B cell (primary cell): ENCODE results near the gene KHK. TPM values are rescaled to one million over a fixed set of nuclear protein-coding genes. Genes with fewer than 3 reads are reported as not detected.

Experiments used
- ATAC-seq: fragments of 200-7000 bp; cut with Tn5 transposase; one replicate; pipeline ENCODE4 v1.10.0; 2021; ENCODE audit warnings: low read depth, mild to moderate bottlenecking, moderate number of reproducible peaks, moderate library complexity
- CTCF ChIA-PET: fragments of 350-600 bp; sonication (Branson Sonifier 250); formaldehyde crosslinking; loops from one replicate; lab custom pipeline; 2021; ENCODE audit warnings: antibody characterized with exemption, inconsistent platforms; lab: Charles Lee
- POLR2A ChIA-PET: fragments of 350-600 bp; sonication (Branson Sonifier 250); formaldehyde crosslinking; loops from one replicate; lab custom pipeline; 2021; ENCODE audit warnings: antibody characterized with exemption; lab: Charles Lee
- DNase-seq: peaks from one replicate; pipeline ENCODE4 v3.0.0; 2013
- H2AFZ ChIP-seq: 2 replicates; pipeline ENCODE4 v1.6.1; 2012; ENCODE audit warnings: mild to moderate bottlenecking, low read depth, low read length; ENCODE audit not compliant: insufficient read depth, poor library complexity, severe bottlenecking
- H3K27ac ChIP-seq, 2 donors: 1 replicate in 1 of 2; 2 replicates in 1 of 2; pipeline ENCODE4 v1.5.1; 2012 to 2013; ENCODE audit warnings: low read length in 2 of 2, mild to moderate bottlenecking in 2 of 2, moderate library complexity in 1 of 2
- H3K27me3 ChIP-seq, 4 experiments: fragments of 200-600 bp in 1 of 4; sonication (generic) in 1 of 4; replicated peaks in 1 of 4; 1 replicate in 2 of 4; 2 replicates in 2 of 4; pipeline versions ENCODE4 v1.6.1 to v1.7.0; 2013 to 2016; ENCODE audit warnings: low read length in 3 of 4, mild to moderate bottlenecking in 2 of 4, mixed read lengths in 1 of 4, moderate library complexity in 1 of 4; ENCODE audit not compliant: insufficient read depth in 4 of 4, control insufficient read depth in 3 of 4; ENCODE audit errors: control extremely low read depth in 1 of 4
- H3K36me3 ChIP-seq, 2 experiments: replicated peaks in 1 of 2; 1 replicate in 1 of 2; 2 replicates in 1 of 2; pipeline versions ENCODE4 v1.6.1 to v1.7.1; 2013; ENCODE audit warnings: low read length in 1 of 2; ENCODE audit not compliant: insufficient read depth in 2 of 2, control insufficient read depth in 1 of 2; ENCODE audit errors: control extremely low read depth in 1 of 2, extremely low read depth in 1 of 2
- H3K4me1 ChIP-seq, 2 donors: fragments of 200-600 bp in 1 of 2; sonication (generic) in 1 of 2; 1 replicate in 1 of 2; 2 replicates in 1 of 2; pipeline versions ENCODE4 v1.5.1 to v1.6.1; 2013 to 2017; ENCODE audit warnings: low read length in 2 of 2; ENCODE audit not compliant: control insufficient read depth in 2 of 2, insufficient read depth in 2 of 2
- H3K4me2 ChIP-seq: replicated peaks from 2 replicates; pipeline ENCODE3; 2012; ENCODE audit warnings: mild to moderate bottlenecking, low read depth, low read length; ENCODE audit not compliant: poor library complexity, severe bottlenecking
- H3K4me3 ChIP-seq, 5 experiments: fragments of 200-600 bp in 1 of 5; sonication (generic) in 1 of 5; 1 replicate in 3 of 5; 2 replicates in 2 of 5; pipeline versions ENCODE4 v1.5.1 to v1.7.0; 2011 to 2016; ENCODE audit warnings: low read length in 4 of 5, mild to moderate bottlenecking in 4 of 5, low read depth in 2 of 5, control low read depth in 1 of 5, moderate library complexity in 1 of 5; ENCODE audit not compliant: insufficient read depth in 1 of 5; ENCODE audit errors: control extremely low read depth in 1 of 5, extremely low read depth in 1 of 5
- H3K79me2 ChIP-seq: fragments of 200-600 bp; sonication (generic); one replicate; pipeline ENCODE4 v1.6.0; 2016; ENCODE audit warnings: low read length; ENCODE audit not compliant: control insufficient read depth, insufficient read depth
- H3K9ac ChIP-seq: fragments of 200-600 bp; sonication (generic); 2 replicates; pipeline ENCODE4 v1.6.1; 2017; ENCODE audit warnings: mild to moderate bottlenecking, low read length, moderate library complexity
- H3K9me3 ChIP-seq, 3 donors: one replicate each; pipeline versions ENCODE4 v1.6.1 to v1.7.1; 2013; ENCODE audit warnings: low read length in 2 of 3; ENCODE audit not compliant: control insufficient read depth in 2 of 3, insufficient read depth in 1 of 3; ENCODE audit errors: control extremely low read depth in 1 of 3
- H4K20me1 ChIP-seq: 2 replicates; pipeline ENCODE4 v1.6.0; 2012; ENCODE audit warnings: mild to moderate bottlenecking, low read length; ENCODE audit not compliant: insufficient read depth, control insufficient read depth, poor library complexity, severe bottlenecking
- H3K27ac Mint-ChIP-seq: one replicate; pipeline ENCODE4 v1.8.0; 2021; ENCODE audit warnings: mixed read lengths
- H3K27me3 Mint-ChIP-seq: one replicate; pipeline ENCODE4 v1.8.0; 2021; ENCODE audit warnings: mixed read lengths
- H3K4me1 Mint-ChIP-seq: one replicate; pipeline ENCODE4 v1.8.0; 2021; ENCODE audit warnings: mixed read lengths
- H3K4me3 Mint-ChIP-seq: one replicate; pipeline ENCODE4 v1.8.0; 2021; ENCODE audit warnings: mixed read lengths
- H3K9me3 Mint-ChIP-seq: one replicate; pipeline ENCODE4 v1.8.0; 2022; ENCODE audit warnings: mixed read lengths; ENCODE audit not compliant: insufficient read depth
- CTCF ChIP-seq: fragments of 200-600 bp; IDR thresholded peaks from one replicate; pipeline ENCODE4 v1.8.0; 2022; ENCODE audit warnings: antibody characterized with exemption, mild to moderate bottlenecking
- EZH2 ChIP-seq: IDR thresholded peaks from 2 replicates; pipeline ENCODE4 v1.6.1; 2012; ENCODE audit warnings: borderline replicate concordance, low read depth, mild to moderate bottlenecking, moderate library complexity, low read length; ENCODE audit not compliant: insufficient read depth, poor library complexity, severe bottlenecking
- WGBS: methylation state at CpG from one replicate; pipeline ENCODE4 v1.1.5; 2013; ENCODE audit warnings: missing lambda C conversion rate; ENCODE audit not compliant: insufficient coverage; 5-methylcytosine and 5-hydroxymethylcytosine counted together
- intact Hi-C: fragments of 100-400 bp; cut with micrococcal nuclease; formaldehyde crosslinking; loops from one replicate; pipeline ENCODE4 v1.10.0; 2022
- polyA plus RNA-seq: library from polyadenylated mRNA; depleted of rRNA; stranded (reverse); fragments of >200 nt; gene quantifications from 2 replicates; pipeline ENCODE4 v1.2.3, GENCODE V29; 2012
- total RNA-seq, 2 donors: library from RNA; stranded (reverse); fragments of 120-200 nt in 1 of 2; gene quantifications; 1 replicate in 1 of 2; 2 replicates in 1 of 2; pipeline versions ENCODE4 v1.2.3 to v1.2.4, GENCODE V29; 2013 to 2022

KHK gene
- total and polyA plus RNA-seq, 2 donors (not counting 1 experiment from before 2014, with no cell fraction given) = 3.3 to 4.0 TPM

GRCh38 chr2:27089111-27089954 is 2.8 kb downstream of the KHK start:
- Histone ChIP-seq H3K9me3 (no peaks in the 10 kb centered on the region), H3K9ac (no peak overlapping the region), H3K4me2 (no peak overlapping the region), H3K79me2 (peaks cover 4% of the 10 kb centered on the region), H3K4me1 (peaks cover 13 to 20% of the 10 kb centered on the region in 2 donors), H3K27ac (no peak overlapping the region), H3K27me3 (no peaks in the 10 kb centered on the region), H4K20me1 (no peaks in the 10 kb centered on the region), H3K4me3 (no peak overlapping the region), H3K36me3 (no peaks in the 10 kb centered on the region), H2AFZ (no peak overlapping the region)
- Mint-ChIP-seq H3K27ac (no peak overlapping the region), H3K9me3 (no peaks in the 10 kb centered on the region), H3K27me3 (no peaks in the 10 kb centered on the region), H3K4me3 (no peak overlapping the region), H3K4me1 (peaks cover 18% of the 10 kb centered on the region)
- CTCF ChIA-PET = interaction anchor here (0.7 kb wide), 1 partner anchor 374 kb away, joined by 3 read pairs; no protein-coding TSS in a partner anchor
- POLR2A ChIA-PET = interaction anchor here (0.6 kb wide), 1 partner anchor 44 kb away, joined by 4 read pairs; no protein-coding TSS in a partner anchor
- ATAC-seq = no peak
- no peak for DNase-seq
- TF ChIP-seq CTCF (no peak), EZH2 (no peak)
- 96% methylated on average over 14 of the region's 14 CpGs for WGBS
- intact Hi-C loops = loop anchor here (5.0 to 10.0 kb wide), 4 partner anchors 127 to 1785 kb away; partner anchors contain the start of genes ASXL2, CENPA and TRMT61B
